ENCODE data around the gene PLCG1.

PLCG1 gene

DNA sequence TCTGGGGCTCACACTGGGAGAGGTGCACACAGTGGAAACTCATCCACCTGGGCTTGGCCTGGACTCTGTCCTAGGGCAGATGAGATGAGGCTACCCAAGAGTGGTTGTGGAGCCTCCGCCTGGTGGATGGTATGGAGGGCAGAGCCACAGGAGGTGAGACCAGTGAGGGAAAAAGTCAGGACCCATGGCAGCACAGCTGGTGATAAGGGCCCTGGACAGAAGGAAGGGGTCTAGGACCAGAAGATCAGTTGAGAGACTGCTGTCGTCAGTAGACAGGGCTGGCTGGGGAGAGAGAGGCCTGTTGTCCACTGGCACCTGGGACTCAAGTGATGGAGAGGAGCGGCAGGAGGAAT is 29.8 kb downstream of the PLCG1 start:
- DNase-seq (ENCODE audit: low read depth), result no peak

DNA sequence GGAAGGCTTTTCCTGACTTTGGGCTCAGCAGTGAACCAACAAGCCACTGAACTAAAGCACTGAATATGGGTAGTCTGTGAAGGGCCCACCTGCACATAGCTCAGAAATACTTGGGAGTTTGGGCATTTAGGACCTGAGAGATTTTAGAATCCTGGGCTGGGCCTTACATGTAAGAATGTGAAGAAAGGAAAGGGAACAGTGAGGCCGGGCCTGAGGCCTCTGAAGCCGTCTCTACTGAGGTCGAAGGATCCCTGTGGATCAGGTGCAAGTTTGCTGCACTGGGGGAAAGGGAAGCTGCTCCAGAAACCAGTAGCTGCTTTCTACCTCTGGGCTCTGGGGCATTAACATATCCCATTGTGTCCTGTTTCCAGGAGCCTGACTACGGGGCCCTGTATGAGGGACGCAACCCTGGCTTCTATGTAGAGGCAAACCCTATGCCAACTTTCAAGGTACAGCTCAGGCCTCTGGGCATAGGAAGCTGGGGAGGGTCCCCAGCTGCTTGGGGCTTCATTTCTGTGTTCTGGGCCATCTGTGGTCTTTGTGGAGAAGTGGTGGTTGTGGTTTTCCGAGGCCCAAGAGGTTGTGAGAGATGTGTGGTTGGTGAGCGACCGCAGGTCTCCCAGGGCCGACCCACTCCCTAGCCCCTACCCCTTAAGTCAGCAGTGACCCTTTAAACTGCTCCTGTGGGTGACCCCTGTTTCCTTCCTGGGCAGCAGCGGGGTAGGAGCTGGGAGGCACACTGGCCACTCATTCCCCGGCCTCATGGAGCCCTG is 30.3 kb downstream of the PLCG1 start:
- DNase-seq (ENCODE audit: low read depth), result no peak

DNA sequence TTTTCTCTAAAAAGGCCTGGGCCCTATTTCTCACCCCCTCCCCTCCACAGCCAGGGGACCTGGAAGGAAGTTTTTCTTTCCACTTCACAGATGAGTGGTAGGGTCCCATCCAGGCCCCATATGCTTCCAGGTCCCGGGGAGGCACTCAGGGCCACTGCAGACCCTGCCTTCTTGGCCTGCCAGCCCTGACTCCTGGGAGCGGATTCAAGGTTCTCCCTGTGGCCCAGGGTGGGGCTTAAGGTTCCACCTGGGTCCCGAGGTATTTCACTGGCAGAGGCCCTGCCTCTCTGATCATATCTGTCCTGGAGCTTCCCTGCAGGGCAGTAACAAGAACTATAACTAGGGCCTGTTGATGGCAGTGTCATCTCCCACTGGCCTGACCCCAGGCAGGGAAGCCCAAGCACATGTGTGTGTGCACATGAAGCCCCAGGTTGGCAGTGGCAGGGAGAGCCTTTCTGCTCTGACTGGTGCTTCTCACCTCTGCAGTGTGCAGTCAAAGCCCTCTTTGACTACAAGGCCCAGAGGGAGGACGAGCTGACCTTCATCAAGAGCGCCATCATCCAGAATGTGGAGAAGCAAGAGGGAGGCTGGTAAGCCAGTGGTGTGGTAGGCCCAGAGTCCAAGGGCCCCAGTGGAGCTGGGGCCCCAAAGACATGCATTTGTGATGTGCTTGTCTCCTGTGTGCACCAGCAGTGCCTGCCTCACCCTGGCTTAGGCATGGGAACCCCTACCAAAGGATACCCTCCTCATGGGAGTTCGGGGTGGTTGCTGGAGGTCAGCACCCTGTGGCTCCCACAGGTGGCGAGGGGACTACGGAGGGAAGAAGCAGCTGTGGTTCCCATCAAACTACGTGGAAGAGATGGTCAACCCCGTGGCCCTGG is 31.2 kb downstream of the PLCG1 start:
- no peak for DNase-seq (ENCODE audit: low read depth)

DNA sequence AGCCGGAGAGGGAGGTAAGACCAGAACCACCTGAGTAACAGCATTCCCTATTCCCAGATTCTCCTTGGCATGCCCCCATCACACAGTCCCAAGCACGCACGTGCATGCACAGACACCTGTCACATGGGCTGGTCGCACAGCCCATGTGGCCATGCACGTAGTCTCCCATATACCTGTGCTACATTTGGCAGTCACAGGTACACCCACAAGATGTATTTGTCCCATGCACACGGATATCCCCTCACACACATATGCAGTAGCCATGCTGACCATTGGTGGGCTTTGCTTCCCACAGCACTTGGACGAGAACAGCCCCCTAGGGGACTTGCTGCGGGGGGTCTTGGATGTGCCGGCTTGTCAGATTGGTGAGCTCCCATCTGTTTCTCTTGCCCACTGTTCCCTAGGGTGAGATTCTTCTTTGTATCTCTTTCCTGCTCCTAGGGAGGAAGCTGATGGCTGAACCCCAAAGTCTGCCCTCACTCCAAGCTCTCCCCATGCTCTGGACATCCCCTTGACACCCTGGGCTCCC is 31.9 kb downstream of the PLCG1 start:
- no peak for DNase-seq (ENCODE audit: low read depth)

DNA sequence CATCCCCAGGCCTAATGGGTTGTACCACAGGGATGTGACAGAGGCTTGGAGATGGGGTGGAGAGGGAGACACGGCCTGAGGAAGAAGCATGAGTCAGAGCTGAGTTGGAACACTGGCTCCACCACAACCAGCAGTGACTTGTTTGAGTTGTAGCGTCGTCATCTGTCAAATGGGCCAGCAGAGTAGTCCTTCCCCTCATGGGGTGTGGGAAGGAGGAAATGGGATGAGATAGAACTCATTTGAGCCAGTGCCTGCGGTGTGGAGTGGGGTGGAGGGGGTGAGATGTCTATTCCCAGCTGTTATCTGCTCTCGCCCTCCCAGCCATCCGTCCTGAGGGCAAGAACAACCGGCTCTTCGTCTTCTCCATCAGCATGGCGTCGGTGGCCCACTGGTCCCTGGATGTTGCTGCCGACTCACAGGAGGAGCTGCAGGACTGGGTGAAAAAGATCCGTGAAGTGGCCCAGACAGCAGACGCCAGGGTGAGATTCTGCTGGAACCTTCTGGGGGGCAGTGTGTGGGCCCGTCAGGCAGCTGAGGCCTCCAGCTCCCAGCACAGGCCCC is 32.5 kb downstream of the PLCG1 start:
- peak; percentile 37 for DNase-seq (ENCODE audit: low read depth)

DNA sequence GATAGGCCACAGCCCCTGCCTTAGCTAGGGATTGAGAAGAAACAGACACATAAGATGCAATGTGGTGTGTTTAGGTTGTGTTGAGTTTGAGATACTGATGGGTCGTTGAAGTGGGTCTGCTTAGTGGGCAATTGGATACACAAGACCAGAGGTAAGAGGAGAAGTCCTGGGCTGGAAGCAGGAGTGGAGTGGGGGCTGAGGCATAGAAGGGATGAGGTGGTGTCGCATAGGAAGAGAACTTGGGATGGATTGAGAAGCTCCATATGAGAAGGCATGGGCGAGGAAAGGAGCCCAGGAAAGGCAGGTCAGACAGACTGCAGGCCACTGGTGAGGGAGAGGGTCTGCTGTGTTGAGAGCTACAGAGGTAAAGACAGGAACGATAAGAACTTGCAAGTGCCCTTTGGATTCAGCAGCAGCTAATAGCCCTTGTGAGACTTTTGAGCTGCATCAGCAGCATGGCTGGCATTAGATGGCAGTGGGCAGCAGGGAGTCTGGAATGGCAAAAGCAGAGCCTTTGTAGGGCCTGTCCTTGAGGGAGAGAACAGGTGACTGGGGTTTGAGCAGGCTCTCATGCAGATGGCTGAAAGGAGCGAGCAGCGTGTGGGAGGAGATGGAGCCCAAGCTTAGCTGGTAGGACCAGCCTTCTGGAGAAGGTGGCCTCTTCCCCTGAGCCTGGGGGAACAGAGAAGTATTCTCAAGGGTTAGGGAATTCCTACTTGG is 33.2 kb downstream of the PLCG1 start:
- no peak for DNase-seq (ENCODE audit: low read depth)

DNA sequence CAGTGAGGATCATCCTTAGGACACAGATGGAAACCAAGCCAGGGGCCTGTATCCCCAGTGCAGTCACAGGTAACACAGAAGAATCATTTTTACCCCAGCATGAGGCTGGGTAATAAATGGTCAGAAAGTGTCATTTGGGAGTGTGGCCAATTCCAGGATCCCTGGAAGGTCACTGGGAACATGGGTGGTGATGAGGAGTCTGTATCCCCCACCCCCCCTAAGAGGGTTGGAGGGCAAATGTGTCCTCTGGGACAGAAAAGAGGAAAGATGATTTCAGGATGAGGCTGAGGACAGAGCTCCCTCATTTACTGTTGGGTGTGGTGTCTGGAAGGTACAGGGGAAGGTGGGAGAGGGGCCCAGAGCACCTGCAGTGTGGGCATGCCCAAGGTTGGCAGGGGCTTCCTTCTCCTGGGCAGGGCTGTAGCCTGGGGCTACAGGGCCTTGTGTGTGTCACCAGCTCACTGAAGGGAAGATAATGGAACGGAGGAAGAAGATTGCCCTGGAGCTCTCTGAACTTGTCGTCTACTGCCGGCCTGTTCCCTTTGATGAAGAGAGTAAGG is 34.5 kb downstream of the PLCG1 start:
- no peak for DNase-seq (ENCODE audit: low read depth)

DNA sequence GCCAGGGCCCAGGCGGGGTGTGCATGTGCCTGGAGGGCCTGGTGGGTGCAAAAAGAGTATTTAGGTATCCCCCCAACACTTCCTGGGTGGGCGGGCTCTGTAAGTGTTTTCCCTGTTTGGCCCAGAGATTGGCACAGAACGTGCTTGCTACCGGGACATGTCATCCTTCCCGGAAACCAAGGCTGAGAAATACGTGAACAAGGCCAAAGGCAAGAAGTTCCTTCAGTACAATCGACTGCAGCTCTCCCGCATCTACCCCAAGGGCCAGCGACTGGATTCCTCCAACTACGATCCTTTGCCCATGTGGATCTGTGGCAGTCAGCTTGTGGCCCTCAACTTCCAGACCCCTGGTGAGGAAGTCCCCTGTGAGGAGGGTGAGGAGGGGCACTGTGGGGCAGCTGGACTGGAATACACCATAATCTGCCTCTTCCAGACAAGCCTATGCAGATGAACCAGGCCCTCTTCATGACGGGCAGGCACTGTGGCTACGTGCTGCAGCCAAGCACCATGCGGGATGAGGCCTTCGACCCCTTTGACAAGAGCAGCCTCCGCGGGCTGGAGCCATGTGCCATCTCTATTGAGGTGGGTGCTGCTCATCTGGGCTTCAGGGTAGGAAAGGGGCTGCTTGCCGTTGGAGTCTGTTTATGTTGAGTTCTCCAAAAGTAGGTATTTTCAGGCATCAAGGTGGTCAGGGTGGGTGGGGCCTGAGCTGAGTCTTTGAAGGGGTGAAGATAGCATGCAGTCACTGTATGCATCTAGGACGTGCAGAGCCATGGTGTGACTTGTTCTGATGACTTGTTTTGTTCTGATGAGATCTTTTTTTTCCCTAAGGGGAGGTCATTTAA is 35.2 kb downstream of the PLCG1 start:
- DNase-seq (ENCODE audit: low read depth), result no peak

DNA sequence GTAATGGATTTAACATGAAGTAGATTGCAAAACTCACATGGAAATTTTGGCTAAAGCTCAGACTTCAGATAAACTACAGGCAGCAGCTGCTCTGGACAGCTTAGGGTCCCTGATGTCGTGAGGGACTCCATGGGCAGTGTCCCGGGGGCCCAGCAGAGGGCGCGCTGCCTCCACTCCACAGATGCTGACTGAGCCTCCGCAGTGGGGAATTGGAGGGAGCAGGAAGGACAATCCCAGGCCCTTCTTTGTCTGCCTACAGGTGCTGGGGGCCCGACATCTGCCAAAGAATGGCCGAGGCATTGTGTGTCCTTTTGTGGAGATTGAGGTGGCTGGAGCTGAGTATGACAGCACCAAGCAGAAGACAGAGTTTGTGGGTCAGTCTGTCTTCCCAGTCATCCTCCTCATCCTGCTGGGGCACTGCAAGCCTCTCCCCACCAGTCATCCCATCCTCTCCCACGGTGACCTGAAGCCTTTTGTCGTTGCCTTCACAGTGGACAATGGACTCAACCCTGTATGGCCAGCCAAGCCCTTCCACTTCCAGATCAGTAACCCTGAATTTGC is 35.9 kb downstream of the PLCG1 start:
- DNase-seq (ENCODE audit: low read depth), result peak; percentile 53

DNA sequence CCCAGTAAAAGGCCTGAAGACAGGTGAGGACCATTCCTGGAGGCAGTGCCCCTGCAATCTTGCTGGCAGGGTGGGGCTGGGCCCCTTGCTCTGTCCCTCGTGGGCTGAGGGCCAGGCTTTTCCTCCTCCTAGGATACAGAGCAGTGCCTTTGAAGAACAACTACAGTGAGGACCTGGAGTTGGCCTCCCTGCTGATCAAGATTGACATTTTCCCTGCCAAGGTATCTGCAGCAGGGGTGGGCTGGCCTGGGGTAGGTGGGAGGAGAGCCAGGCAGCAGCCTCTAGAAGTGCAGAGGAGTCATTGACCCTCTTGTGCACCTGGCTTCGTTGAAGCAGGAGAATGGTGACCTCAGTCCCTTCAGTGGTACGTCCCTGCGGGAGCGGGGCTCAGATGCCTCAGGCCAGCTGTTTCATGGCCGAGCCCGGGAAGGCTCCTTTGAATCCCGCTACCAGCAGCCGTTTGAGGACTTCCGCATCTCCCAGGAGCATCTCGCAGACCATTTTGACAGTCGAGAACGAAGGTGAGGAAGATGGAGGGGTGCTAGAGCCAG is 36.5 kb downstream of the PLCG1 start:
- DNase-seq (ENCODE audit: low read depth), result no peak

DNA sequence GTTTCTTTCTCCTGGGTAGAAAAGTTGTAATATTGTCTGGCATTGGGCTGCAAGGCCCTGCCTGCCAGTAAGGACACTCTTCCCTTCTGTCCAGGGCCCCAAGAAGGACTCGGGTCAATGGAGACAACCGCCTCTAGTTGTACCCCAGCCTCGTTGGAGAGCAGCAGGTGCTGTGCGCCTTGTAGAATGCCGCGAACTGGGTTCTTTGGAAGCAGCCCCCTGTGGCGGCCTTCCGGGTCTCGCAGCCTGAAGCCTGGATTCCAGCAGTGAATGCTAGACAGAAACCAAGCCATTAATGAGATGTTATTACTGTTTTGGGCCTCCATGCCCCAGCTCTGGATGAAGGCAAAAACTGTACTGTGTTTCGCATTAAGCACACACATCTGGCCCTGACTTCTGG is 37.0 kb downstream of the PLCG1 start:
- DNase-seq (ENCODE audit: low read depth), result no peak

DNA sequence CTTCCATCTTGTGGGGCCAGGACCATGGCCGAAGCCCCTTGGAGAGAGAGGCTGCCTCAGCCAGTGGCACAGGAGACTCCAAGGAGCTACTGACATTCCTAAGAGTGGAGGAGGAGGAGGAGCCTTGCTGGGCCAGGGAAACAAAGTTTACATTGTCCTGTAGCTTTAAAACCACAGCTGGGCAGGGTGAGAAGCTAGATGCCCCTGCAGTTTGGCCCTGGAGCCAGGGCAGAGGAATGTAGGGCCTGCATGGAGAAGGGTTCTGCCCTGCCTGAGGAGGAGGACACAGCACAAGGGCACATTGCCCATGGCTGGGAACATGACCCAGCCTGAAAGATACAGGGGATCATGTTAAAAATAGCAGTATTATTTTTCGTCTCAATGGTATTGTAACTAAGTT is 37.4 kb downstream of the PLCG1 start:
- no peak for DNase-seq (ENCODE audit: low read depth)

DNA sequence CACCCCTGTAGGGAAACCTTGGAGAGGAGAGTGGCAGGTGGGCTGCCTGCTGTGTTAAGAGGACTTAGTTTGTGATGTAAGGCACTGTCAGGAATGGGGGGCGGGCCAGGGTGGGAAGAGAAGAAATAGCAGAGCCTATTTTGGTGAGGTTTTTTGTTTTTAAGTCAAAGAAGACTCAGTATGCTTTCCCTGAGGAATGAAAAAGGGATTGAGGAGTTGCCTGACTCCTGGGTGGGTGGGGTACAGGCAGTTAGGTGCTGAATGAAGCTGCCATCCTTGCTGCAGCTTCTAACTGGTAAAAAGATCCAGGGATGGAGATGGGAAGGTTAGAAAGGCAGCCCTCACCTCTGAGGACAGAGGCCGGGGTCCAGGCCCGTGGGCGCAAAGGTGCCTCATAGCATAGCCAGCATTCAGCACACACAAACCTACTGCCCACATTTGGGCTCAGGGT is 37.9 kb downstream of the PLCG1 start:
- no peak for DNase-seq (ENCODE audit: low read depth)

DNA sequence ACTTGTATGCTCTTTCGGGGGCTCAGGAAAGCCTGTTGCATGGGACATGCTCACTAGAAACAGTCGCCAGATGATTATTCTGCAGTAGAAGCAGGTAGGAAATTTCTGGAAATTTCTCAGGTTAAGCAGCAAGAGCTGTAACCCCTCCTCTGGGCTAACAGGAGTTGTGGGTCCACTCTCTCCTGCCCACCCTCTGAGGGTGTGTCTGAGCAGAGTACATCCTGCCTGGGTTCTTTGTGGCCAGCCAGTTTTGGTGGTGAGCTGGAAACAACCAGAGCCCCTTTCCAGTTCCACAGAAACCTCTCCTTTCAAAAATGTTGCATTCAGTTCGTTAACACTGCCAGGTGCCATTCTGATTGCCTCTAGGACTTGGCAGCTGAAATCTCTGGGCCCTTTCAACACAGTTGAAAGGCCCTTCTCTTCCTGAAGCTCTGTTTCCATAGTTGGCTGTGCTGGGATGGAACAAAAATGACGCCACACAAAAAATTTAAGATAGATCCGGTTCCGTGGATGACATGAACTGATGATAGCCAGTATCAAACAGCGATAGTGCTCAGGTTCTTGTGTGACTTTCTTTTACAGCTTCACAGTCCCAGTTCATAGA is 38.5 kb downstream of the PLCG1 start:
- no peak for DNase-seq (ENCODE audit: low read depth)

DNA sequence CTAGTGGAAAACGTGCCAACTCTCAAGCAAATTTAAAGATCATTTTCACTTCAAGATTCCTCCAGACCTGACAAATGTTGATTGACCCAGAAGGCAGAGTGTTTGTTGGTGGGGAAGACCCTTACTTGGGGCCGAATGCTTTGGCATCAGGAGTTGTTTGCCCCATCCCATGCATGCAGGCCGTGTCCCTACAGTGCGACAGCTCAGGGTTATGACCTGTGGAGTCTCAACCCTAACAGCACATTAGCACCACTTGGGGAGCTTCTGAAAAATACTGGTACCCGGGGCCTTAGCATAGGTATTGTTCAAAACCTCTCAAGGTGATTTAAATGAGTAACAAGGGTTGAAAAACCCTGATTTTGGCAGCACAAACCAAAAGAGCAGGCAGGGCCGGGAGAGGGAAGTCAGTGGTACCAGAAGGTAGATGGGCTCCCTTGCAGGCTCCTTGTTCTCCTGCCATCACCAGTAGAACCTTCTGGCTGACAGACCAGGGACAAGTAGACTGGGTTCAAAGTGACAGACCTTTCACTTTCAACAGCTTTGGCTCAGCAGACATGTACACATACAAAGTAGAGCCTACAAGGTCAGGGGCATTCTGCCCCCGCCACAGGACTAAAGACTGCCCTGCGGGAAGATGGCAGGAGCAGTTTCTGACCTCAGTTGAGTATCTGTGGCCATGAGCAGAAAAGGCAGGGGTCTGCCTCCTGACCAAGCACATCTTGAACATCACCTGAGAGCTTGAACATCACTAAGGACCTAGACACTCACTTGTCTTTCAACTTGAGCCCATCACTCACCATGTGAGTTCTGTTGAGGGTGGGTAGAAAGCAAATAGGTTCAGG is 39.6 kb downstream of the PLCG1 start:
- no peak for DNase-seq (ENCODE audit: low read depth)

DNA sequence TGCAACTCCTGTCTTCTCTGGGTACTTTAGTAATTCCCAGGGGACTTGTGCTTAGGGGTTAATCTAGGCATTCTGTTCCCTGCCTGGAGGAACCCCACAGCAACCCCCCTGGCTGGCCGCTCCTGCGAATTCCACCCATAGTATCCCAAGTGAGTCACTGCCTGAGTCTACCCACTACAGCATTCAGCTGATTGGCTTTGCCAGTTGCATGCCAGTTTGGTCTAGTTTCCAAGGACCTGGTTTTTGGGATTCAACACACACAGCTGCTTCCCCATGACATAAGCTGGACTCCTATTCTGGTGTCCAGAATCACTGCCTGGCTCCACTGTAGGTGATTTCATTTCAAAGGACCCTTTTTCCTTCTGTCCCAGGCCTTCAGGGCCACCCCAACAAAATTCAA is 40.3 kb downstream of the PLCG1 start:
- peak; percentile 87 for DNase-seq (ENCODE audit: low read depth)

DNA sequence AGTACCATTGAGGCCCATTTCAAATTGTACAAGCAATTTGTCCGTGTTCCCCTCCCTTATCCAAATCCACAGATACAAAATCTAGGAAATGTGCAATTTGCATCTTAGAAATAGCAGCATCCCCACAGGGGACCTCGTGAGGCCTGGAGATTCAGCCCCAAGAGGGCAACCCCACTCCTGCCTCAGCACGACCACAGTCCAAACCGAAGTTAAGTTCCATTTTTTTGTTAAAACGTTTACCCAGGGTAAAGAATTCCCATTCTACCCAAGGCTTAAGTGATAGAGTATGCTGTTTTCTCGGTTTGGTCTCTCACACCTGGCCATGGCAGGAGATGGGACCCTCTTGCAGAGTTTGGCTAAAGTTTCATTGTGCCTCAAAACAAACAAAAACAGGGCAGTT is 41.2 kb downstream of the PLCG1 start:
- no peak for DNase-seq (ENCODE audit: low read depth)

DNA sequence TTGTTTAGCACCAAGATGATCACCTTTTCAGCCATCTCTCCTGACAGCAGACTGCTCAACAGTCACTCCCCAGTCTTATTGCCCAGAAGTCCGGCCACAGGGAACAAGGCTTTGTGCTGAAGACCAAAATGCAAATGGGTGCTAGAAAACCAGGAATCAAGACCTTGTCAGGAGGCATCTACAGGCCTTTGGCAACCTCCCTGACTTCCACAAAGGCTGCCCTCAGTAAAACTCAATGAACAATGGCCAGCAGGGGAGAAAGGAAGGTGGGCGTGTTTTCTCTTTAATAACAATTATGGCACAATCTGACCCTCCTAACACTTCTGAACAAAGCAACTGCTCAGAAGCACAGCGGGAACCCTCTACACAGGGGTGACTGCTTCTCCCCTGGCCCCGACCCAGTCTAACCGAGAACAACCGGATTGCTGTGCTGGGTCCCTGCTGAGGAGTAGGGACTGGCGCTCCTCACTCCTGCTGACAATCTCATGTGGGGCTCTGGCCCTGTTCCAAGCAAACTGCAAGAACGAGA is 41.6 kb downstream of the PLCG1 start:
- no peak for DNase-seq (ENCODE audit: low read depth)

DNA sequence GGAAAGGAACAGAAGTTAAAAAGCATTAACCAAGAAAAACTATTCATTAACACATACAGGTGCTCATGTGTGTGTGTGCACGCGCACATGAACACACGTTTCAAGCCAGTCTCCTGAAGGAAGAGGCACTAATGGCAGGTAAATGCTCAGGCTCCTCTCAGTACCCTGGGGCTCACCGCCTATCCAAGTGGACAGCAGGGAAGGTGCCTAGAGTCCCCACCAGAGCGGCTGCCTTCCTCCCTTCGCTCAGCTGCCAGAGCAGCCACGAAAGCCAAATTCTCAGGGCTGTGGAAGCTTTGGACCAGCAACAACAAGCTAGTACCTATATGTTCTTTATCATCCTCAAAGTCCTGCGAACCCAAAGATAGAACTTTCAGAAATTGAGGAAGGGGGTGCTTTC is 42.6 kb downstream of the PLCG1 start:
- DNase-seq (ENCODE audit: low read depth), result no peak

Measured in GM04504 (cell line).